Measurements from ENCODE around the gene ZCCHC9. TPM values are rescaled to one million over a fixed set of nuclear protein-coding genes. Genes with fewer than 3 reads are reported as not detected.

Gene ZCCHC9
- total and polyA plus RNA-seq, 2 donors from 2014 or later, result 20.1 to 23.0 TPM

GRCh38 chr5:81359108-81359507 is 57.7 kb downstream of the ZCCHC9 start:
- Histone ChIP-seq H3K36me3 (ENCODE audit: control insufficient read depth in 2 of 3, insufficient read depth in 3 of 3, low read length in 3 of 3) (no peaks in the 10 kb centered on the region), H3K27me3 (ENCODE audit: control insufficient read depth, insufficient read depth, low read length) (no peaks in the 10 kb centered on the region), H3K9ac (ENCODE audit: low read length in 3 of 3) (no peak overlapping the region), H3K27ac (ENCODE audit: low read depth in 2 of 2, low read length in 2 of 2) (no peak overlapping the region), H3K9me3 (ENCODE audit: control insufficient read depth in 2 of 3, insufficient read depth in 1 of 3, low read length in 3 of 3) (no peaks in the 10 kb centered on the region), H3K4me3 (ENCODE audit: low read length in 3 of 3) (no peak overlapping the region), H3K4me1 (ENCODE audit: control insufficient read depth in 2 of 3, insufficient read depth in 2 of 3, low read depth in 1 of 3, low read length in 3 of 3) (peaks cover 0 to 30% (median 3%) of the 10 kb centered on the region in 3 donors)
- intact Hi-C loops (cut with DNase I), result no loop called here
- TF ChIP-seq CTCF (IDR thresholded peaks at IDR 0.05; ENCODE audit: borderline replicate concordance, extremely low read depth, insufficient read depth), result no peak
- FAIRE-seq, result no peak
- DNase-seq, result peak in 2 of 5 donors; percentile 14 to 20

- DNase-seq (no peak), FAIRE-seq (no peak)
- Histone ChIP-seq H3K9ac (ENCODE audit: low read length in 3 of 3) (no peak overlapping the region), H3K36me3 (ENCODE audit: control insufficient read depth in 2 of 3, insufficient read depth in 3 of 3, low read length in 3 of 3) (no peaks in the 10 kb centered on the region), H3K4me1 (ENCODE audit: control insufficient read depth in 2 of 3, insufficient read depth in 2 of 3, low read depth in 1 of 3, low read length in 3 of 3) (peaks cover 0 to 30% (median 3%) of the 10 kb centered on the region in 3 donors), H3K27me3 (ENCODE audit: control insufficient read depth, insufficient read depth, low read length) (no peaks in the 10 kb centered on the region), H3K27ac (ENCODE audit: low read depth in 2 of 2, low read length in 2 of 2) (no peak overlapping the region), H3K9me3 (ENCODE audit: control insufficient read depth in 2 of 3, insufficient read depth in 1 of 3, low read length in 3 of 3) (peaks cover 0 to 2% (median 0%) of the 10 kb centered on the region in 3 donors), H3K4me3 (ENCODE audit: low read length in 3 of 3) (no peak overlapping the region)
- intact Hi-C loops (cut with DNase I), result no loop called here
- no peak for TF ChIP-seq CTCF (IDR thresholded peaks at IDR 0.05; ENCODE audit: borderline replicate concordance, extremely low read depth, insufficient read depth)
Measured at GRCh38 chr5:81359881-81360280, 58.5 kb downstream of the ZCCHC9 start.

GRCh38 chr5:81360640-81361039 is 59.3 kb downstream of the ZCCHC9 start:
- Histone ChIP-seq H3K4me1 (ENCODE audit: control insufficient read depth in 2 of 3, insufficient read depth in 2 of 3, low read depth in 1 of 3, low read length in 3 of 3) (peaks cover 0 to 30% (median 3%) of the 10 kb centered on the region in 3 donors), H3K27ac (ENCODE audit: low read depth in 2 of 2, low read length in 2 of 2) (peak overlapping the region in 1 of 2 donors; percentile 22), H3K9ac (ENCODE audit: low read length in 3 of 3) (no peak overlapping the region), H3K9me3 (ENCODE audit: control insufficient read depth in 2 of 3, insufficient read depth in 1 of 3, low read length in 3 of 3) (peaks cover 0 to 2% (median 0%) of the 10 kb centered on the region in 3 donors), H3K36me3 (ENCODE audit: control insufficient read depth in 2 of 3, insufficient read depth in 3 of 3, low read length in 3 of 3) (no peaks in the 10 kb centered on the region), H3K27me3 (ENCODE audit: control insufficient read depth, insufficient read depth, low read length) (no peaks in the 10 kb centered on the region), H3K4me3 (ENCODE audit: low read length in 3 of 3) (no peak overlapping the region)
- FAIRE-seq (no peak), DNase-seq (no peak)
- intact Hi-C loops (cut with DNase I), result no loop called here
- TF ChIP-seq CTCF (IDR thresholded peaks at IDR 0.05; ENCODE audit: borderline replicate concordance, extremely low read depth, insufficient read depth), result no peak

GRCh38 chr5:81361600-81361999 is 60.2 kb downstream of the ZCCHC9 start:
- peak overlapping the region in 1 of 3 donors; percentile 15 for H3K4me3 ChIP-seq (ENCODE audit: low read length in 3 of 3)
- no peak overlapping the region for H3K9ac ChIP-seq (ENCODE audit: low read length in 3 of 3)
- peak overlapping the region in 1 of 2 donors; percentile 69 for H3K27ac ChIP-seq (ENCODE audit: low read depth in 2 of 2, low read length in 2 of 2)
- no peaks in the 10 kb centered on the region for H3K36me3 ChIP-seq (ENCODE audit: control insufficient read depth in 2 of 3, insufficient read depth in 3 of 3, low read length in 3 of 3)
- no peak for TF ChIP-seq CTCF (IDR thresholded peaks at IDR 0.05; ENCODE audit: borderline replicate concordance, extremely low read depth, insufficient read depth)
- H3K4me1 ChIP-seq (ENCODE audit: control insufficient read depth in 2 of 3, insufficient read depth in 2 of 3, low read depth in 1 of 3, low read length in 3 of 3), result peaks cover 0 to 30% (median 3%) of the 10 kb centered on the region in 3 donors
- intact Hi-C loops (cut with DNase I), result no loop called here
- DNase-seq, result peak in 2 of 5 donors; percentile 14 to 21
- H3K9me3 ChIP-seq (ENCODE audit: control insufficient read depth in 2 of 3, insufficient read depth in 1 of 3, low read length in 3 of 3), result peaks cover 0 to 2% (median 0%) of the 10 kb centered on the region in 3 donors
- no peak for FAIRE-seq
- no peaks in the 10 kb centered on the region for H3K27me3 ChIP-seq (ENCODE audit: control insufficient read depth, insufficient read depth, low read length)
